Adrenal gland (tissue), 5 donors: Measurements from ENCODE around the gene SLCO2A1.

Experiments used
- POLR2A ChIP-seq, 2 donors: fragments of 450-650 bp; IDR thresholded peaks; one replicate each; pipeline ENCODE4 v1.6.1; 2017; ENCODE audit warnings: antibody characterized with exemption in 2 of 2, mild to moderate bottlenecking in 2 of 2, moderate library complexity in 1 of 2
- TF ChIP-seq, protein P1 (sequence below), 6 experiments: fragments of 450-650 bp in 4 of 6; fragments of 200-600 bp in 2 of 6; sonication (generic) in 1 of 6; IDR thresholded peaks; 1 replicate in 5 of 6; 2 replicates in 1 of 6; pipeline versions ENCODE4 v1.5.1 to v1.8.0; 2016 to 2021; ENCODE audit warnings: antibody characterized with exemption in 6 of 6, mild to moderate bottlenecking in 2 of 6, moderate library complexity in 1 of 6
- donor health status: DM: no; HTN: no; CAD: no.

DNA sequence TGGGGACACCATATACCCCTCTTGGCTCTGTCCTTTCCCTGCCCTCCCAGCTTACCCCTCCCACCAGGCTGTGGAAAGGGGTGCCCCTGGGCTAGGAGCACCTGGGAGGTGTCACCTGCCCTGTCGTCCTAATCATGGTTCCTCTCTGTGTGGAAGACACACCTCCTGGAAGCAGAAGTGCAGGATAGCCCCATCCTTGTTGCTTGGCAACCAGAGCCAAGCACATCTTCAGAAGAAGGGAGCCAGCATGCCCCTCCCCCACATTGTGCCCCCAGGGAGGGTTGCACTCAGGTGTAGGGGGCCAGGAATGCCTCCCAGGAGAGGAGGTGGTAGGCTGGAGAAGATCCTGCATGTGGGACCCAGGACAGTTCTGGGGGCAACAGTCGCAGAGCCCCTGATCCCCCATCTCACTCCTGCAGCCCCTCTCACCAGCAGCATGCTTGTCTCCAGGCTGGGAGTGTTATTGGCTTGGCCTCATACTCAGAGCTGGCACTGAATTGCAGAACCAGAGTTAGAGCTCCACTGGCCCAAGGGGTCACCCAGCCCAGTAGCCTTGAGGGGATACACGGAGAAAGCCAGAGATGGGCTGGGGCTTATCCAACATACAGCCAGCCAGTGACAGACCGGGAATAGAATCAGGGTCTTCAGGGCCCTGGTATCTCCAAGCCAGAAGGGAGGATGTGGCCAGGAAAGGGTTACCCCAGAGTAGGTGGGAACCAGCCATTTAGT lies 142.5 kb downstream of the SLCO2A1 start:
- TF ChIP-seq, protein P1, sequence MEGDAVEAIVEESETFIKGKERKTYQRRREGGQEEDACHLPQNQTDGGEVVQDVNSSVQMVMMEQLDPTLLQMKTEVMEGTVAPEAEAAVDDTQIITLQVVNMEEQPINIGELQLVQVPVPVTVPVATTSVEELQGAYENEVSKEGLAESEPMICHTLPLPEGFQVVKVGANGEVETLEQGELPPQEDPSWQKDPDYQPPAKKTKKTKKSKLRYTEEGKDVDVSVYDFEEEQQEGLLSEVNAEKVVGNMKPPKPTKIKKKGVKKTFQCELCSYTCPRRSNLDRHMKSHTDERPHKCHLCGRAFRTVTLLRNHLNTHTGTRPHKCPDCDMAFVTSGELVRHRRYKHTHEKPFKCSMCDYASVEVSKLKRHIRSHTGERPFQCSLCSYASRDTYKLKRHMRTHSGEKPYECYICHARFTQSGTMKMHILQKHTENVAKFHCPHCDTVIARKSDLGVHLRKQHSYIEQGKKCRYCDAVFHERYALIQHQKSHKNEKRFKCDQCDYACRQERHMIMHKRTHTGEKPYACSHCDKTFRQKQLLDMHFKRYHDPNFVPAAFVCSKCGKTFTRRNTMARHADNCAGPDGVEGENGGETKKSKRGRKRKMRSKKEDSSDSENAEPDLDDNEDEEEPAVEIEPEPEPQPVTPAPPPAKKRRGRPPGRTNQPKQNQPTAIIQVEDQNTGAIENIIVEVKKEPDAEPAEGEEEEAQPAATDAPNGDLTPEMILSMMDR (IDR thresholded peaks at IDR 0.05) = no peak
- TF ChIP-seq POLR2A (IDR thresholded peaks at IDR 0.05) = no peak
